Adrenal gland (tissue), 5 donors: ENCODE results near the gene CEACAM1.
"Not testable (repeated sequence)": the region's sequence is repeated elsewhere in the genome, so short reads cannot be mapped to it uniquely, and the experiment has no call there.

ENCODE experiments used
- CTCF ChIP-seq, 6 experiments: fragments of 450-650 bp in 4 of 6; fragments of 200-600 bp in 2 of 6; sonication (generic) in 1 of 6; IDR thresholded peaks; 1 replicate in 5 of 6; 2 replicates in 1 of 6; pipeline versions ENCODE4 v1.5.1 to v1.8.0; 2016 to 2021; ENCODE audit warnings: antibody characterized with exemption in 6 of 6, mild to moderate bottlenecking in 2 of 6, moderate library complexity in 1 of 6
- POLR2A ChIP-seq, 2 donors: fragments of 450-650 bp; IDR thresholded peaks; one replicate each; pipeline ENCODE4 v1.6.1; 2017; ENCODE audit warnings: antibody characterized with exemption in 2 of 2, mild to moderate bottlenecking in 2 of 2, moderate library complexity in 1 of 2
- donor health status: DM: no; HTN: no; CAD: no.

GRCh38 chr19:42501243-42501642, 27.0 kb downstream of the CEACAM1 start:
- TF ChIP-seq CTCF, POLR2A (IDR thresholded peaks at IDR 0.05): not testable (repeated sequence)
